Mammary epithelial cell (primary cell): Measurements from ENCODE around the gene UBE2J2.

Experiments
- EZH2 ChIP-seq: IDR thresholded peaks from 2 replicates; pipeline ENCODE4 v1.6.1; 2012; ENCODE audit warnings: low read length, inconsistent platforms, borderline replicate concordance
- TF ChIP-seq, protein P1 (sequence below), 2 donors: IDR thresholded peaks in 1 of 2; conservative IDR thresholded peaks in 1 of 2; 2 replicates each; pipeline ENCODE4 v1.5.1; 2011 to 2012; ENCODE audit warnings: inconsistent platforms in 2 of 2, low read length in 2 of 2, mild to moderate bottlenecking in 2 of 2, control low read depth in 1 of 2, low read depth in 1 of 2; ENCODE audit not compliant: insufficient read depth in 1 of 2; ENCODE audit errors: extremely low read depth in 1 of 2

DNA sequence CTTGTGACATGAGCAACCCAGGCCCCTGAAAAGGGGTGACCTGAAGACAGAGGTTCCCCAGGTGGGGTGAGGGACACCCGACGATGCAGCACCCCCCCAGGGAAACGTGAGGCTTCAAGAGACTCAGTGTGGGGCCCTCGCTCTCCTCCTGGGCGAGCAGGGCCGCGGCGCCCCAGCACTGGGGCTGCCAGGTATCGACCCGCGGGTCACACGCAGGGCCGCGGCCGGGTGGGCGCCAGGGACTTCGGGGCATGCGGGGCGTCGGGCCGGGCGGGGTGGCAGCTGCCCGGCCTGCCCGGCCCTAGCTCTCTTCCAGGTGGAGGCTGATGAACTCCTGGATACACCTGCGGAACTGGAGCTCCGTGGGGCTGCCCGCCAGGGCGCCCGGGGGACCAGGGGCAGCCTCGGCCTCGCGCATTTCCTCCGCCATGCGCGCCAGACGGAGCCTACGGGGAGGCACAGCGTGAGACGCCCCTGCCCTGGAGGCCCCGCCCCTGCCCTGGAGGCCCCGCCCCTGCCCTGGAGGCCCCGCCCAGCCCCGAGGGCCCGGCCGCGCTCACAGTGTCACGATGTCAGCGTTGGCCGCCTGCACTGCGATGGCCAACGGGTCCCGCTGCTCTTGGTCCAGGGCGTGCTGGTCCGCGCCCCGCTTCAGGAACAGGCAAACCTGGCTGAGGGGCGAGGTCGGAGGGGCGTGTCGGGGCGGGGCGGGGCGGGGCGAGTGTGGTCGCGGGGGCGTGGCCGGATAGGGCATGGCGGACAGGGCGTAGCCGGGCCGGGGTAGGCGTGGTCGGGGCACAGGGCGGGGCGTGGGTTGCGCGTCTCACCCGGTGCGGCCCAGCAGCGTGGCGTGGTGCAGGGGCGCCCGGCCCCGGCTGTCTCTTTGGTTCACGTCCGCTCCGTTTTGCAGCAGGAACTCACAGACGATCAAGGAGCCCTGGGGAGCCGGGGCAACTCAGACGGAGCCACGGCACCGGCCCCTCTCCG lies 19.9 kb upstream of the UBE2J2 start:
- TF ChIP-seq, protein P1, sequence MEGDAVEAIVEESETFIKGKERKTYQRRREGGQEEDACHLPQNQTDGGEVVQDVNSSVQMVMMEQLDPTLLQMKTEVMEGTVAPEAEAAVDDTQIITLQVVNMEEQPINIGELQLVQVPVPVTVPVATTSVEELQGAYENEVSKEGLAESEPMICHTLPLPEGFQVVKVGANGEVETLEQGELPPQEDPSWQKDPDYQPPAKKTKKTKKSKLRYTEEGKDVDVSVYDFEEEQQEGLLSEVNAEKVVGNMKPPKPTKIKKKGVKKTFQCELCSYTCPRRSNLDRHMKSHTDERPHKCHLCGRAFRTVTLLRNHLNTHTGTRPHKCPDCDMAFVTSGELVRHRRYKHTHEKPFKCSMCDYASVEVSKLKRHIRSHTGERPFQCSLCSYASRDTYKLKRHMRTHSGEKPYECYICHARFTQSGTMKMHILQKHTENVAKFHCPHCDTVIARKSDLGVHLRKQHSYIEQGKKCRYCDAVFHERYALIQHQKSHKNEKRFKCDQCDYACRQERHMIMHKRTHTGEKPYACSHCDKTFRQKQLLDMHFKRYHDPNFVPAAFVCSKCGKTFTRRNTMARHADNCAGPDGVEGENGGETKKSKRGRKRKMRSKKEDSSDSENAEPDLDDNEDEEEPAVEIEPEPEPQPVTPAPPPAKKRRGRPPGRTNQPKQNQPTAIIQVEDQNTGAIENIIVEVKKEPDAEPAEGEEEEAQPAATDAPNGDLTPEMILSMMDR (conservative IDR thresholded peaks at IDR 0.05 in 1 of 2, IDR thresholded peaks at IDR 0.05 in 1 of 2; ENCODE audit: extremely low read depth in 1 of 2, insufficient read depth in 1 of 2, low read depth in 1 of 2, low read length in 2 of 2): no peak
- no peak for TF ChIP-seq EZH2
